ENCODE results near the gene HMX3.

DNA sequence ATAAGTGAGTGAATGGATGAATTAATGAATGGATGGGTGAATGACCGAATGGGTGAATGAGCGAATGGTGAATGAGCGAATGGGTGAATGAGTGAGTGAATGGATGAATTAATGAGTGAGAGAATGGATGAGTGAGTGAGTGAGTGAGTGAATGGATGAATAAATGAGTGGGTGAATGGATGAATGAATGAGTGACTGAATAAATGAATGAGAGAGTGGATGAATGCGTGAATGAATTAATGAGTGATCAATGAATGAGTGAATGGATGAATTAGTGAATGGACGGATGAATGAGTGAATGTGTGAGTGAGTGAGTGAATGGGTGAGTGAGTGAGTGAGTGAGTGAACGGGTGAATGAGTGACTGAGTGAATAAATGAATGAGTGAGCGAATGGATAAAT is 49.5 kb upstream of the HMX3 start:
- TF ChIP-seq POLR2A (IDR thresholded peaks at IDR 0.05; ENCODE audit: low read length) = no peak
- TF ChIP-seq GATA1 (IDR thresholded peaks at IDR 0.05; ENCODE audit: low read depth, low read length) = no peak

Data from erythroblast (primary cell).